GM21526 (cell line): Measurements from ENCODE around the gene ARHGAP10.
A peak's percentile ranks its signal among the peaks of the same experiment; 100 is the strongest.

Experiments
- ATAC-seq: cut with Tn5 transposase; IDR thresholded peaks from one replicate; pipeline ENCODE4 v1.9.1; 2021; ENCODE audit warnings: moderate library complexity; ENCODE audit not compliant: unreplicated experiment, low FRiP score

The ARHGAP10 gene

GRCh38 chr4:147940171-147940570 is 208.3 kb downstream of the ARHGAP10 start:
- no peak for ATAC-seq

DNA sequence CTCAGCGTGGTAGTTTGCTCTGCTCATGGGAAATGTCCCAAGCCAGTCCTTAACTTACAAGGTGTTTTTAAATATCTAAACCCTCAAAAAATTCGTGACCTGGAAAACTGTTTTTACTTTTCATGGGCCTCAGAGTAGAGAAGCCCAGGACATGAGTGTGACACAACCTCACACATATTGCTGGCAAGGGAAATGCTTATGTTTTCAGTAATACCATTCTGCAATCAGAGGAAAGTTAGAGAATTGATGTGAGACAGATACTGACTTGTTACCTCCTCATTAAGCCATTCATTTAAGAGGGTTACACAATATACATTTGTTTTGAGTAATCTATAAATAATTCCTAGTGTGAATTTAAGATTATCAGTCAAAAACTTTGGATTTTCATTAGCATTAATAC is 209.5 kb downstream of the ARHGAP10 start:
- no peak for ATAC-seq

GRCh38 chr4:147942729-147943128 is 210.8 kb downstream of the ARHGAP10 start:
- peak; percentile 39 for ATAC-seq

DNA sequence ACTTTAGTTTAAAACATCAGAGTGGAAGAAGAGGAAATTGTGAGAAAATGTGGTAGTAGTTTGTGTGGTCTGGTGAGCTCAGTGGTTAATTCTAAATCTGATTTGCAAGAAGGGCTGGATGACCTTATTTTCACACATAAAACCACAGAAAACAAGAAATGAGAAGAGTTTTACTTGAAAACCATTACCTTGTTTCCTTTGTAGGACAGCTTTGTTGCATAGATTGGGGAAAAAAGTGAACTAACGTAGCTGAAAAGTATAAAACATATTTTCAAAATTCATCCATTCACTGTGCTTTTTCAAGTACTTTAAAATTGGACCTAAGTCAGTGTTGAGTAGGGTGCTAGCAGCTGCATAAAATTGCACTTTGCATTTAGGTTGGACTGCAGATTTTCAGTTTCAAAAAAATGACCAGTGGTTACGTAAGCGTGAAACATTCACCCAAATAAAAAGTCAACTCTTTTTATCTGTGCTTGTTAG is 211.3 kb downstream of the ARHGAP10 start:
- ATAC-seq = peak; percentile 96

DNA sequence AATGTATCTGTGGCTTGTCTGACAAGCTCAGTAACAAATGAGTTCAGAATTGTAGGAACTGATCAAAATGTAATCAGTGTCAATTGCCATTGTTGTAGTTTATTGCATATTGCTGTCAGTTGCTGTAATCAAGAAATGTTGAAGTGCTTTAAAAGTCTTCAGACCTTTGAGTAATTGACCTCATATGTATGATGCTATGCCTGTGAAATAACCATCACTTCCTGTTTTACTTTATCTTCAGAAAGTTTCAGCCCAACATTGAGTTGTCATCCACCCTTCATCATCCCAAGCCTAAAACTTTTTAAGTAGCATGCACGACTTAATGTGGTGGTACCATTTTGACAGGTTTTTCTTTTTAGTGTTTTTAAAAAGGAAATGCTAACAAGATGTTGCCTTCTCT is 212.4 kb downstream of the ARHGAP10 start:
- no peak for ATAC-seq

GRCh38 chr4:147944670-147945260 is 212.9 kb downstream of the ARHGAP10 start:
- no peak for ATAC-seq

GRCh38 chr4:147948336-147948735 is 216.4 kb downstream of the ARHGAP10 start:
- no peak for ATAC-seq

GRCh38 chr4:147950261-147950660 is 218.4 kb downstream of the ARHGAP10 start:
- no peak for ATAC-seq

- no peak for ATAC-seq
These were observed 219.0 kb downstream of the ARHGAP10 start for GRCh38 chr4:147950841-147951240.

DNA sequence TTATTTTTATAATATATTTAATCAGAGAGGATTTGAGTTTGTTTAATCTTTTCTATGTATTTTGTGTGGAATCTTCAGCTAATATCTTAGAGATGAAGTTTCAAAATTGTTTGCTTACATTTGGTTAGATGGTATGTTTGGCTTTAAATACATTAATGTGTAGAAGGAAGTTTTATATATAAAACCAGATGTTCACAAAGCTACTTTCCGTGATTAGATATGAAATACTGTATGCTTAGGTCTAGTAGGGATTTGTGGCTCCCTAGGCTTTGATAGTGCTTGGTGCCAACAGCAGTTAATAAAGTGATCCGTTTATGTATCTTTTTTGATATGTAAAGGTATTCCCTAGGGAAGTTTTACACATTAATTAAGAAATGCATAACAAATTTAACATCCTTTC is 223.0 kb downstream of the ARHGAP10 start:
- no peak for ATAC-seq

DNA sequence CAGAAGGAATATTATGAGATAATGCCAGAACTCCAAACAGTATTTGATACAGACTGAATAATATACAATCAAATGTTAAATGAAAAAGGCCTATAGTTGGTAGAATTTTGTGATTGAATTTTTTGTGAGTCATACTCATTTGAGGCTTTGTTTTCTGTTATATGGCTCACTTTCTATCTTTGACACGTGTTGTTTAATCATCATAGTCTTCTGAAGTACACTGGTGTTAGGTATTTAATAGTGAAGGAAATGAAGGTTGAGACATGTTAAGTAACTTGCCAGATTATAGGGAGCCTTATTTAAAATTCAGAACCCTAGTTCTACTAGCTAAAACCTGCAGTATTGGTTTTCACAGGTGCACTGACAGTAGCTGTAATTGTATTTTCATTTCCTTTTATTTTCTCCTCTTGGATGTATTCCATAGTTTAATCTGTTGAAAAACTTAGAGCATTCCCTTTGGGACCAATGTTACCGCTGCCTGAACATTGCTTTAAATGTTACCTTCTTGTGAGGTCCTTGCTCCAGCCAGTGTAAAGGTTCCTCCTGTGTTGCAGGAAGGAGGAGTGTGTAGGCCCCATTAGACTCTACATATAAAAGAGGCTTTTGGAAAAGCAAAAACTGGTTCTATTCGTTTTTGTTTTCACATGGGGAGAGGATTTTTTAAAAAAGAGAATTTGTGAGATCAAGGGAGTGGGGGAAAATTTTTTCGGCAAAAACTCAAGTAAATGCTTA is 224.1 kb downstream of the ARHGAP10 start:
- no peak for ATAC-seq

- no peak for ATAC-seq
These were observed 225.6 kb downstream of the ARHGAP10 start for GRCh38 chr4:147957446-147957845.

- no peak for ATAC-seq
These were observed 226.2 kb downstream of the ARHGAP10 start for GRCh38 chr4:147958057-147958456.

- no peak for ATAC-seq
These were observed 226.7 kb downstream of the ARHGAP10 start for GRCh38 chr4:147958489-147959065.

DNA sequence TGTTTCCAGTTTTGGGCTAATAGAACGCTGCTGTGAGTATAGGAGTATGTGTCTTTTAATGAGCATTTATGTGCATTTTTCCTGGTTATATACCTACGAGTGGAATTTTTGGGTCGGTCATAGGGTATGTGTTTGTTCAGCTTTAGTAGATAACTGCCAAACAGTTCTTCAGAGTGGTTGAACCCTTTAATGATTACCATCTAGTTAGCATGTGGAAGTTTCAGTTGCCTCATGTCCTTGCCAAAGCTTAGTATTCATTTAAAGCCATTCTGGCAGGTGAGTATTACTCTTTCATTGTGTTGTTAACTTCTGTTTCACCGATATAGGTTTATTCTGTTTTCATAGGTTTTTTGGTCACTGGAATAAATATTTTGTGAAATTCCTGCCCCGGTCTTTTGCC is 229.1 kb downstream of the ARHGAP10 start:
- no peak for ATAC-seq

DNA sequence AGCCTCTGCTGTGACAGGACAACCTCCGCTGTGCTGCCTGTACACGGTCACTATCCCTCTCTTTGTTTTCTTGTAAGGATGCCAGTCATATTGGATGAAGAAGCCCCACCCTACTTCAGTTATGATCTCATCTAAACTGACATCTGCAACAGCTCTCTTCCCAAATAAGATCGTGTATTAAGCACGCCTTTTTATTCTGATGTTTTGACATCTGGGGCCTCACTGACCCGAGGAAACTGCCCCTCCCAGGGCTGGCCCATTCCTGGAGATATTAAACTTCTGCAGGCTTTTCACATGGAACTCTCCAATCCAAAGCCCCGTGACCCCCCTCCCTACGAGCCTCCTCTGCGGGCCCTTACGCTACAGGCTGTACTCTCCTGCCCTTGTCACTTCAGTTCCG is 232.0 kb downstream of the ARHGAP10 start:
- ATAC-seq = no peak

DNA sequence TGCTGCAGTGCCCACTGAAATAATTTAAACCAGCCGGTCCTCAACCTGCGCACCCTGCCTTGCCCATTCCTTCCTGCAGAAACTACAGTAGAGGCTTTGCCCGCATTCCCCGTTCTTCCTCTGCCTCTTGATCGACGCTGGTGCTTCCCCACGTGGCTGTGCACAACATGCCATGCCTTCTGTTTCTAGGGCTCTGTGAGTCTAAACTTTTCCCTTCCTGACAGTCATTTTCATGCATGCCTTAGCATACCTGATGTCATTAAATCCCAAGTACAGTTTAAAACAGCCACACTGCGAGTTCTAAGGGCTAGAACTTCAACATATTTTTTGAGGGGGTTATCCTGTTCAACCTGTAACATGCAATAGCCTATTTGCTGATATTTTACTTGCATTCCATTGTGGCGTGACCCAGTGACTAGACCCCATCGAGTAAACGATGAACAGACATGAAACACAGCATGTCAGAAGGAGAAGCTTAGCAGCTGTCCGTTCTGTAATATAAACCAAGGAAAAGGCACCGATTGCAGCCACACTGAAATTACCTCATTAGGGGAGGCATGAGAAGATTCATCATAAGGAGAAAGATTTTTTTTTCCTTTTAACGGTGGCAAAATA is 232.5 kb downstream of the ARHGAP10 start:
- no peak for ATAC-seq

- ATAC-seq = no peak
These were observed 233.2 kb downstream of the ARHGAP10 start for GRCh38 chr4:147965056-147965455.

GRCh38 chr4:147965873-147966272 is 234.0 kb downstream of the ARHGAP10 start:
- ATAC-seq = no peak

GRCh38 chr4:147968641-147969040 is 236.8 kb downstream of the ARHGAP10 start:
- no peak for ATAC-seq

DNA sequence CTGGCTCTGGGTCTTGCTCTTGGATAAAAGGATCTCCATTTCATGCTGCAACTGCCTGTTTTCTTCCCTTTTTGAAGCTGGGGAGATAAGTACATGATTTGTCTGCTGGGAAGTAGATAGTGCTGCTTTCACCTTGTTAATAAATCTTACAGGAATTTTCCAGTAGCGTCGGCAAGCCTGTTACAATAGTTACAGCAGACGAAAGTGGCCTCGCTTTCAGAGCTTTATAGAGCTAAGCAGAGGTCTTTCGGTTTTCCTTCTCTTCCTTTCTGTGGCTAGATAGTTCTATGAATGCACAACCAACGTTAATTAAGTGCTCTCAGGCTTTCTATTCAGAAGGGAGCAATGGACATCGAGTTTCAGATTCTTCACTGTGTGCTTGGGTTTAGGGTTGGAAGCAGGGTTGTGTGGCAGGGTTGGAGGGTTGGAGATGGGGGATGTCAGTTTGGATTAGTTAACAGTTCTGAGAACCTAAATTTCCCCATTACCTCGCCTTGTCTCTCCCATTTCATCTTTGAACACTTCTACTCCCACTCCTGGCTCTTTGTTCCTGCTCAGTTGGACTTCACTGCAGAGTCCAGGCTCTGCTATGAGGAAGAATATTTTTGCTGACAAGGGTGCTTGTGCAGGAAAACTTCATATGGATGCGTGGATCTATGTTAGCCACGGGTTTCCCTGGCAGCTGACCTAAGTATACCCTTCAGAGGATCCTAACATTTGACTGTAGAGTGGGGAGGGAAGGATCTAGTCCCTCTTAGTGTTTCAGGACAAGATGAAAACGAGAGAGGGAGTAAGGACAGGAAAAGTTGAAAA is 237.9 kb downstream of the ARHGAP10 start:
- ATAC-seq = no peak
